DOHH2 (cell line): ENCODE results near the gene POGK.
A peak's percentile ranks its signal among the peaks of the same experiment; 100 is the strongest.

Experiments
- H3F3A ChIP-seq: fragments of 200-600 bp; sonication (generic), shearing (Covaris generic); 2 replicates; pipeline ENCODE4 v1.6.0; 2016; ENCODE audit warnings: antibody characterized with exemption, mild to moderate bottlenecking; ENCODE audit not compliant: control insufficient read depth, insufficient read depth
- H3K27ac ChIP-seq: fragments of 200-600 bp; sonication (generic); 2 replicates; pipeline ENCODE4 v1.5.1; 2014; ENCODE audit warnings: low read depth, mild to moderate bottlenecking, low read length, moderate library complexity
- H3K27me3 ChIP-seq: fragments of 200-600 bp; sonication (generic); 2 replicates; pipeline ENCODE4 v1.6.1; 2014; ENCODE audit warnings: mild to moderate bottlenecking, low read length, mixed read lengths; ENCODE audit not compliant: control insufficient read depth
- H3K36me3 ChIP-seq: fragments of 200-600 bp; sonication (generic); 2 replicates; pipeline ENCODE4 v1.6.1; 2014; ENCODE audit warnings: mild to moderate bottlenecking, low read length, moderate library complexity, mixed read lengths; ENCODE audit not compliant: control insufficient read depth
- H3K4me1 ChIP-seq: fragments of 200-600 bp; sonication (generic); 2 replicates; pipeline ENCODE4 v1.6.1; 2014; ENCODE audit warnings: mild to moderate bottlenecking, low read length, mixed read lengths; ENCODE audit not compliant: control insufficient read depth
- H3K4me2 ChIP-seq: fragments of 200-600 bp; sonication (generic); 2 replicates; pipeline ENCODE4 v1.6.0; 2014; ENCODE audit warnings: mild to moderate bottlenecking, low read length, moderate library complexity
- H3K4me3 ChIP-seq: fragments of 200-600 bp; sonication (generic); 2 replicates; pipeline ENCODE4 v1.5.1; 2014; ENCODE audit warnings: mild to moderate bottlenecking, low read length, mixed read lengths
- H3K79me2 ChIP-seq: fragments of 200-600 bp; sonication (generic); 2 replicates; pipeline ENCODE4 v1.6.1; 2014; ENCODE audit warnings: mild to moderate bottlenecking, low read length, mixed read lengths; ENCODE audit not compliant: control insufficient read depth
- H3K9me2 ChIP-seq: fragments of 200-600 bp; sonication (generic); replicated peaks from 2 replicates; pipeline ENCODE4 v1.6.1; 2014; ENCODE audit warnings: mild to moderate bottlenecking, low read length, mixed read lengths; ENCODE audit not compliant: control insufficient read depth
- H3K9me3 ChIP-seq: fragments of 200-600 bp; sonication (generic); 2 replicates; pipeline ENCODE4 v1.6.1; 2014; ENCODE audit warnings: antibody characterized with exemption, low read length, mixed read lengths; ENCODE audit not compliant: control insufficient read depth, insufficient read depth
- H4K20me1 ChIP-seq: fragments of 200-600 bp; sonication (generic); 2 replicates; pipeline ENCODE4 v1.6.0; 2014; ENCODE audit warnings: low read depth, mild to moderate bottlenecking, antibody characterized with exemption, low read length, moderate library complexity; ENCODE audit not compliant: control insufficient read depth, insufficient read depth
- CTCF ChIP-seq: fragments of 200-600 bp; sonication (generic); IDR thresholded peaks from one replicate; pipeline ENCODE4 v1.5.1; 2014; ENCODE audit warnings: antibody characterized with exemption, mild to moderate bottlenecking, low read depth, low read length; ENCODE audit not compliant: poor library complexity, severe bottlenecking
- EZH2phosphoT487 ChIP-seq: fragments of 200-600 bp; sonication (generic); IDR thresholded peaks from 2 replicates; pipeline ENCODE4 v1.6.1; 2017; ENCODE audit warnings: borderline replicate concordance, mild to moderate bottlenecking, antibody characterized with exemption, low read length, moderate library complexity, mixed read lengths

The POGK gene, protein sequence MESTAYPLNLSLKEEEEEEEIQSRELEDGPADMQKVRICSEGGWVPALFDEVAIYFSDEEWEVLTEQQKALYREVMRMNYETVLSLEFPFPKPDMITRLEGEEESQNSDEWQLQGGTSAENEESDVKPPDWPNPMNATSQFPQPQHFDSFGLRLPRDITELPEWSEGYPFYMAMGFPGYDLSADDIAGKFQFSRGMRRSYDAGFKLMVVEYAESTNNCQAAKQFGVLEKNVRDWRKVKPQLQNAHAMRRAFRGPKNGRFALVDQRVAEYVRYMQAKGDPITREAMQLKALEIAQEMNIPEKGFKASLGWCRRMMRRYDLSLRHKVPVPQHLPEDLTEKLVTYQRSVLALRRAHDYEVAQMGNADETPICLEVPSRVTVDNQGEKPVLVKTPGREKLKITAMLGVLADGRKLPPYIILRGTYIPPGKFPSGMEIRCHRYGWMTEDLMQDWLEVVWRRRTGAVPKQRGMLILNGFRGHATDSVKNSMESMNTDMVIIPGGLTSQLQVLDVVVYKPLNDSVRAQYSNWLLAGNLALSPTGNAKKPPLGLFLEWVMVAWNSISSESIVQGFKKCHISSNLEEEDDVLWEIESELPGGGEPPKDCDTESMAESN

DNA sequence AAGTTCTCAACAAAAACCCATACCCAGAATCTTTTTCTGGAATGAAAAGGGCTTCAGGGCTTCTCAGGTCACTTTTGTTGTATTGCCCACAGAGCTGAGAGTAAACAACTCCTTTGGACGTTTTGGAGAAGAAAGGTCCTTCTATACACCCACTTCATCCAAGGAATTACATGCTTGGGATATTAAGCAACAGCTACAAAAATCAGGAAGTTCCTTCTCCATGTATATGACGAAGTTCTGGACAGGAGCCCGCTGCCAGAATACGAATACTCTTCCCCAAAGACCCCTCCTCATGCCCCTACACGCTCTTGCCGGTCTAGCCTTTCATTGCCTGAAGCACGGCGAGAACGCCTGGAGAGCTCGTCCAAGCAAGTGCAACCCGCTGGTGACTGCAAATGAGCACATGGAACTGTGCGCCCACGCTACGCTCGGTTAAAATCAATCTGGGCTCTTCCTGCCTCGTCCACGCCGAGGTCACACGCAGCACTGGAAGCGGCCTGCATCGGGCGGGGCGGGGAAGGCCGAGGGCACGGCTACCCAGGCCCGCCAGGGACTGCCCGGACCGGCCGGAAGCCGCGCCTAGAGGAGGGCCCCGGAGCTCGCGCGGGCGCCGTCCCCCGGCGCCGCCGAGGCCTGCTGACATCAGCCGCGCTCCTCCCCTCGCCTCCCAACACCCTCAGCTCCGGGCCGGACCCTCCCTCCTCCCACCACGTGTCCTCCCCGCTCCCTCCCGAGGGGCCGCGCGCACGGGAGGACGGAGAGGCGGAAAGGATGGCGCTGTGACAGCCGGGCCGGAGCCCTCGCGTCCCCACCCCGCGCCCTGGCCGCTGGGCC lies at the start of gene POGK:
POGK (plus strand) TSS at position 710 of the 834 bp plus-strand sequence. CDS start 1,482 bp downstream, outside the sequence.
- Histone ChIP-seq H3F3A (0 out of 2 replicates have a peak, but pooled peaks cover 3% of the 10 kb centered on the region), H3K9me3 (no peaks in the 10 kb centered on the region), H3K27ac (peak within 1 kb of the TSS; percentile 52), H3K27me3 (0 out of 2 replicates have a peak, but pooled peaks cover 1% of the 10 kb centered on the region), H3K36me3 (peaks cover 41% of the 10 kb centered on the region), H3K79me2 (peaks cover 43% of the 10 kb centered on the region), H3K4me1 (peaks cover 23% of the 10 kb centered on the region), H3K4me3 (peak within 1 kb of the TSS; percentile 93), H3K9me2 (no peaks in the 10 kb centered on the region), H3K4me2 (peak within 1 kb of the TSS; percentile 94), H4K20me1 (0 out of 2 replicates have a peak, but pooled peaks cover 4% of the 10 kb centered on the region)
- TF ChIP-seq CTCF (no peak), EZH2phosphoT487 (no peak)

GRCh38 chr1:166796620-166797236 lies 42.5 kb upstream of the POGK start:
- Histone ChIP-seq H3K27ac (no peak overlapping the region), H4K20me1 (no peaks in the 10 kb centered on the region), H3K79me2 (no peaks in the 10 kb centered on the region), H3K9me2 (no peaks in the 10 kb centered on the region), H3K36me3 (no peaks in the 10 kb centered on the region), H3K9me3 (no peaks in the 10 kb centered on the region; the same call in 1 of the 2 replicates), H3K4me2 (no peak overlapping the region), H3K4me3 (no peak overlapping the region), H3F3A (no peaks in the 10 kb centered on the region), H3K27me3 (peaks cover 9% of the 10 kb centered on the region), H3K4me1 (no peaks in the 10 kb centered on the region)
- TF ChIP-seq CTCF, result no peak
- no peak for TF ChIP-seq EZH2phosphoT487

DNA sequence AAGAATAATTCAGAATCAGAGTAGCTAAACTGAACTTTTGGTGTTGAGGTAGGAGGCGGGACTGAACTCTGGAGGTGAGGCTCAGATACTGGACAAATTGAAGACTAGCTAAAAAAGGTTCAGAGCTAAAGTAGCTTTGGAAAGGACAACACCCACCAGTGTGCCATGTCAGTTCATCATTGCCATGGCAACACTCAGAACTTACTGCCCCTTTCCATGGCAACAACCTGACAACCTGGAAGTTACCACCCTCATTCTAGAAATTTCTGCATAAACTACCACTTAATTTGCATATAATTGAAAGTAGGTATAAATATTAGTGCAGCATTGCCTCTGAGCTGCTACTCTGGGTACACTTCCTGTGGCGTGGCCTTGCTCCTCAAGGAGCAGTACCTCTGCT lies 30.3 kb upstream of the POGK start:
- Histone ChIP-seq H3F3A (no peaks in the 10 kb centered on the region), H3K4me3 (no peak overlapping the region), H3K27ac (no peak overlapping the region)

More for the DNA sequence above, 30.3 kb upstream of the POGK start:
- Histone ChIP-seq H3K36me3 (no peaks in the 10 kb centered on the region), H3K4me1 (no peaks in the 10 kb centered on the region), H4K20me1 (no peaks in the 10 kb centered on the region), H3K9me3 (no peaks in the 10 kb centered on the region), H3K4me2 (no peak overlapping the region), H3K79me2 (no peaks in the 10 kb centered on the region), H3K9me2 (no peaks in the 10 kb centered on the region), H3K27me3 (peaks cover 6% of the 10 kb centered on the region; the same call in 1 of the 2 replicates)
- TF ChIP-seq CTCF, result no peak
- TF ChIP-seq EZH2phosphoT487, result no peak
